Activated CD4-positive, alpha-beta T cell treated with anti-CD3 and anti-CD28 coated beads for 24 hours (primary cell): ENCODE data around the gene CHST3.
A peak's percentile ranks its signal among the peaks of the same experiment; 100 is the strongest.
"Not testable (repeated sequence)": the region's sequence is repeated elsewhere in the genome, so short reads cannot be mapped to it uniquely, and the experiment has no call there.

Experiments
- DNase-seq, 2 donors: peaks; one replicate each; pipeline ENCODE4 v3.0.0-alpha.2; 2020; ENCODE audit warnings: low read depth in 2 of 2

The CHST3 gene

GRCh38 chr10:72030762-72031543 is 66.8 kb downstream of the CHST3 start:
- DNase-seq = no peak

DNA sequence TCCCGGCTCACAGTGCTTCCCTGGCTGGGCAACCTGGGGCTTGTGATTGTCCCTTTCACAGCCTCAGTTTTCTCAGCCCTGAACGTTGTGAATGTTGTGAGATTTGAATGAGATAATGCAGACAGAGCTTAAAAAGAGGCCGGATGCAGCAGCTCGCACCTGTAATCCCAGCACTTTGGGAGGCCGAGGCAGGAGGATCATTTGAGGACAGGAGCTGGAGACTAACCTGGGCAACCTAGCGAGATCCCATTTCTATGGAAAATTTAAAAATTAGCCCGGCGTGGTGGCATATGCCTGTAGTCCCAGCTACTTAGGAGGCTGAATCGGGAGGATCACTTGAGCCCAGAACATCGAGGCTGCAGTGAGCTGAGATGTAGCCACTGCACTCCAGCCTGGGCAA is 67.5 kb downstream of the CHST3 start:
- no peak for DNase-seq

DNA sequence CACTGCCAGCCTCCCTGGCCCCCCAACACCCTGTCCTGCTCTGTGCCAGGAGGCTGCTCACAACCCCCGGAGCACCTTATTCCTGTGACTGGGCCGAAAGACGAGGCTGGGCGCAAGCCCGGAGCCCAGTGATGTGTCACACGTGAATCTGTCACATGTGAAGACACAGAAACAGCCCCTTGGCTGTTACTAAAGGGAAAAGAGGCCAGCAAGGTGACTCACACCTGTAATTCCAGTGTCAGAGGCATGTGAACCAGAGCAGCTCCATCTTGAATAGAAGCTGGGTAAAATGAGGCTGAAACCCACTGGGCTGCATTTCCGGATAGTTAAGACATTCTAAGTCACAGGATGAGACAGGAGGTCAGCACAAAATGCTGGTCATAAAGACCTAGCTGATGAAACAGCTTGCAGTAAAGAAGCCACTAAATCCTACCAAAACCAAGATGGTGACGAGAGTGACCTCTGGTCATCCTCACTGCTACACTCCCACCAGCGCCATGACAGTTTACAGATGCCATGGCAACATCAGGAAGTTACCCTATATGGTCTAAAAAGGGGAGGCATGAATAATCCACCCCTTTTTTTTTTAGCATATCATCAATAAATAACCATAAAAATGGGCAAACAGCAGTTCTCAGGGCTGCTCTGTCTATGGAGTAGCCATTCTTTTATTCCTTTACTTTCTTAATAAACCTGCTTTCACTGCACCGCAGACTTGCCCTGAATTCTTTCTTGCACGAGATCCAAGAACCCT is 68.4 kb downstream of the CHST3 start:
- DNase-seq = not testable (repeated sequence)

DNA sequence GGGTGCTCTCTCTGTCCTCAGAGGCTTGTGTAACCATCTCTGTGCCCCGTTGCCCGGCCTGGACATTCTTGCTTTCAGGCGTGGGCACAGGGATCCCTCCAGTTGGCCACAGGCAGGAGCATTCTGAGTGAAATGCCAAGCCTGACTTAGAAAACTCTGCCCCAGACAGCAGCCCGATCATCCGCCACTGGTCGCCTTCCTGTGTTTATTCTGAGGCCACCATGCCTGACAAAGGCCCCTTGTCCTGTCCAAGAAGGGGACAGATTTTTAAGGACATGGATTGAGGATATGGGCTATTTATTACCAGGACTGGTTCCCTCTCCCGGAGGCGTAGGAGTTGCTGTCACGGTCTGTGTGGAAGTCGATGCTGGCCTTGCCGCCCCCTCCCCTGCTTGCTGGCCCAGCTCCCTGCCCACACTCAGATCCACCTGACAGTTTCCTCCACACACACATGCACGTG is 69.9 kb downstream of the CHST3 start:
- DNase-seq = no peak

- no peak for DNase-seq
These were observed 70.6 kb downstream of the CHST3 start for GRCh38 chr10:72034761-72035160.

DNA sequence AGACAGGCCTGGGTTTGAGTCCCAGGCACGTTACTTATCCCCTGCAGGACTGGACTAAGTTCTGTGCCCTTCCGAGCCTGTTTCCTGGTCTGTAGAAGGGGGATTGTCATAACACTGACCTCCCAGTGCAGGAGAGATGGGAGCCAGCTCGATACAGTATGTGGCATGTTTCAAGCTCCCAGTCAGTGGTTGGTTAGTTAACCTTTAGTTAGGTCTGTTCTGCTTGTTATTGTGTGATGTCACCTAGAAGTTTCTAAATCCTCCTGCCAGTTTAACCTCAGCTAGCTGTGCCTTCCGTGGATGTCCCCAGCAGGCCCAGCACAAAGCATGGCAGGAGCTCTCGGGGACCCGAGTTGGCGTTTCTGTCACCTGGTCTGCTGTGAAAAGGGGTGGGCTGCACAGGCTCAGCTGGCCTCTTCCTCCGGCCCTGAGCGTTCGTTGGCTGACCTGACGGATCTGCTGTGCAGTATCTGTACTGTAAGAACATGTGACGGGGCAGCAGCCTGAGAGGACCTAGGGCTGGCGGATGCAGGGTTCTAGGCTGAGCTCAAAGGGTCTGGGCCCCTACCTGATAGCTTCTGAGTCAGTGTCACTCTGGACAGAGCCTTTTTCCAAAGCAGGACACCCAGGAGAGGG is 71.2 kb downstream of the CHST3 start:
- no peak for DNase-seq

- DNase-seq = no peak
These were observed 73.1 kb downstream of the CHST3 start for GRCh38 chr10:72037266-72037665.

GRCh38 chr10:72037811-72038210 is 73.6 kb downstream of the CHST3 start:
- no peak for DNase-seq

DNA sequence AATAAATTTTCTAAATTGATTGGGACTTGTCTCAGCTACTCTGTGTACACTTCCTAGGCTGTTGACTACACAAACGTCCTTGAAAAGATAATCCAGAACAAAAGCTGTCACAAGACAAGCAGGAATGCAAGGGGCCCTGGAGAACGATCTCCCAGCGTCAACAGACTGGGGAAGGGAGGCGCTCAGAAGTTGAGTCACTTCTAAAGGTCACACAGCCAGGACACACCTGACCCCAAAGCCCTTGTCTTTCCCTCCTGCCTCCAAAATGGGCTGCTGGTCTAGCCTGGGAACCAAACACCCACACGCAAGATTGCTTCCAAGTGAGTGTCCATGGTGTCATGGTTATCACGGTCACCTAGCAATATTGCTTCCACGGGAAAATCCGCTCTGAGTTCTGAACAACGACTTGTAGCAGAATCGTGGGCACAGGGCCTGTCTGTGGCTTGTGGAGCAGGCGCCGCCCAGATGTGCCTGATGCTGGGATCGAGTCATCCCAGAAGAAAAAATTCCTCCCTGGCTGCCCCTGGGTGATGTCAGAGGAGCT is 74.3 kb downstream of the CHST3 start:
- DNase-seq = no peak

DNA sequence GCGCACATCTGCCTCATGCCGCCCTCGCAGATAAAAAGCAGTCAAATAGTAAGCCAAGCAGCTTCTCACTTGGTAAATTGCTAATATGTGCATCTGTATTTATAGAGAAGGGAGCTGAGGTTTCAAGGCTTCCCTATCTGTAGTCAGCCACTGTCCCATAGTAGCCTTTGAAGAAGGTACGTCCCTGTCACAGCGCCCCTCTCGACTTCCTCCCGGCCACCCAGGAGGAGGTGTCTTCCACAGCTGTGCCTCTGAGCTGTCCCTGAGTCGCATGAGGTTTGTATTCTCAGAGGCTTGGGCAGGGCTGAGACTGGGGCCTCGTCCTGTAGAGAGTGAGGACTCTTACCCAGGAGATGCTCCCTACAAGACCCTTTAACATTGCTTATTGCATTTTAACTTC is 75.2 kb downstream of the CHST3 start:
- no peak for DNase-seq

- DNase-seq = no peak
These were observed 77.3 kb downstream of the CHST3 start for GRCh38 chr10:72041491-72041890.

DNA sequence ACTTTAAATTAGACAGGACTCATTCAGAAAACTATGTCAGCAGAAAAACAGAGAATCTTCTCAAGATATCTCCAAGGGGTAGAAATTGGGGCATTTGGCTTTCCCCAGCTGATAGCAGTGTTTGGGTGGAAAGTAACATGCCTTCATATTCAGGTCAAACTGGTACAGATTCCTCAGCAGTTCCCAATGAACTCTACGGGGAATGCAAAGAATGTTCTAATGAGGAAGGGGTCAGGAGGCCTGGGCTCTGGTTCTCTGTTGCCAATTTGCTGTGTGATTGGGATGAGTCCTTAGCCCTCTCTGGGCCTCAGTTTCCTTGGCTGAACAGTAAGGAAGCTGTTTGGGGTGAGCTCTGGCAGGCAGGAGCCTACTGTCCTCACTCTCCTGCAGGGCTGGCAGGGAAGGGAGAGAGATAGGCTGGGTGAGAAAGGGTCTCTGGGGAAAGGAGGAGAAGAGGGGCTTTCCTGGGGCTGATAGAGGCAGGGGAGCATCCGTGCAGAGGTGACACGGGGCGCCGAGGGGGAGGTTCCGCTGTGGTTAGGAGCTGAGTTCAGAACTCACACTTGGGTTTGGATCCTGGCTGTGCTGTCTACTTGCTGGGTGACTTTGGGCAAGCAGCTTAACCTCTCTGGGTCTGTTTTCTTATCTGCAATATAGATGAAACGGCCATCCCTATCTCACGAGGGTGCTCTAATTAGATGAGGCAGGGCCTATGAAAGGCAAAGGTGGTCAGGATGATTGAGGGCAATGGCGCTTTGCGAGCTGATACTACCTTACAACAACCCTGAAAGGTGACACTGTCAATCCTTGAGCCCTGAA is 79.0 kb downstream of the CHST3 start:
- no peak for DNase-seq

DNA sequence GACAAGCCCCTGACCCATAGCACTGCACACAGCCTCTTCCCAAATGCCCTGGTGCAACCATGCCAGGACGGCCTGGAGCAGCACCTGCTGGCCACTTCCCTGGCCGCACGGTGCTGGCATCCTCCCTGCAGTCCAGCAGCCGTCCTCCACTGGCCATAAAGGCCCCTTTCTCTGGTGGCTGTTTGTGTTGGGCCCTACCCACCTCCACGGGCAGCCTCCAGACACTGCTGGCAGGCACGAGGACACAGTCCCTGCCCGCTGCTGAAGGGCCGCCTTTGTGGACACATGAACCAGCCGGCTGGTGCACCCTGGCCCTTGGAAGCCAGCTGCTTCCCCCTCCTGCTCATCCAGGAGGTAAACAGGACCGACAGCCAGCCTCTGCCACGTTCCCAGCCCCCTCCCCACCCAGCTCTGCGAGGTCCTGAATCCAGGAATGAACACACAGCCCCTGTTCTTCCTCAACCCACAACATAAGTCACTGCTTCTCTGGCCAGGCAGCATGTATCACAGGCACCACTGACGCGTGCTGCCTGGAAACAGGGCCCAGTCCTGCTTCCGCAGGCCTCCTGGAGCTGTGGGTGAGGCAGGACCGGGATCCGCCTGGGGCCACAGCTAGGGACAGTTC is 80.3 kb downstream of the CHST3 start:
- DNase-seq = no peak

DNA sequence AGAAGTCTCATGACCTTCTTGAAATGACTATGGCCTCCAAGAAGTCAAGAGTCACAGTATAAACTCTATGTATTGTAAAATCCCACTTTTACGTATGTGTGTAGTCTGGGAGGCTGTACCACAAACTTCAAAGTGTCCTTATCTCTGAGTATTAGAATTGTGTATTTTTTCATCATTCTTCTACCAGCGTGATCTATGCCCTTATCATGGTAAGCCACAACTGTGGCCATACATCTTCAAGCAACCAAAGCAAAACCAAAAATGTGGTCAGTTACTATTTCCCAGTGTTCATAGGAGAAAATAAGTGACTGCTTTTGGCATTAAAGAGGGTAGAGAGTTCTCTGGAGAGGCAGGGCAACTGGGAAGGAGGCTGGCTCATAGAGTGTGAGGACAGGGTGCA is 81.4 kb downstream of the CHST3 start:
- DNase-seq = no peak

- peak; percentile 93 for DNase-seq
These were observed 84.4 kb downstream of the CHST3 start for GRCh38 chr10:72048450-72049124.

DNA sequence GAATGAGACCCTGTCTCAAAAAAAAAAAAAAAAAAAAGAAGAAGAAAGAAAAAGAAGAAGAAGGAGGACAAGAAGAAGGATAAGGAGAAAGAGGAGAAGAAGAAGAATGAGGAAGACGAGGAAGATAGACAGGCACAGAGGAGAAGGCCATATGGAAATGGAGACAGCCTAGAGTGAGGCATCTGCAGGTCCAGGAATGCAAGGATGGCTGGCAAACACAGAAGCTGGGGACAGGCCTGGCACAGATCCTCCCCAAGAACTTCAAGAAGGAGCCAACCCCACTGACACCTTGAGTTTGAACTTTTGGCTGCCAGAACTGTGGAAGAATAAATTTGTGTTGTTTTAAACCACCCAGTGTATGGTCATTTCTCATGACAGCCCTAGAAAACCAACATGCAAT is 85.3 kb downstream of the CHST3 start:
- no peak for DNase-seq

DNA sequence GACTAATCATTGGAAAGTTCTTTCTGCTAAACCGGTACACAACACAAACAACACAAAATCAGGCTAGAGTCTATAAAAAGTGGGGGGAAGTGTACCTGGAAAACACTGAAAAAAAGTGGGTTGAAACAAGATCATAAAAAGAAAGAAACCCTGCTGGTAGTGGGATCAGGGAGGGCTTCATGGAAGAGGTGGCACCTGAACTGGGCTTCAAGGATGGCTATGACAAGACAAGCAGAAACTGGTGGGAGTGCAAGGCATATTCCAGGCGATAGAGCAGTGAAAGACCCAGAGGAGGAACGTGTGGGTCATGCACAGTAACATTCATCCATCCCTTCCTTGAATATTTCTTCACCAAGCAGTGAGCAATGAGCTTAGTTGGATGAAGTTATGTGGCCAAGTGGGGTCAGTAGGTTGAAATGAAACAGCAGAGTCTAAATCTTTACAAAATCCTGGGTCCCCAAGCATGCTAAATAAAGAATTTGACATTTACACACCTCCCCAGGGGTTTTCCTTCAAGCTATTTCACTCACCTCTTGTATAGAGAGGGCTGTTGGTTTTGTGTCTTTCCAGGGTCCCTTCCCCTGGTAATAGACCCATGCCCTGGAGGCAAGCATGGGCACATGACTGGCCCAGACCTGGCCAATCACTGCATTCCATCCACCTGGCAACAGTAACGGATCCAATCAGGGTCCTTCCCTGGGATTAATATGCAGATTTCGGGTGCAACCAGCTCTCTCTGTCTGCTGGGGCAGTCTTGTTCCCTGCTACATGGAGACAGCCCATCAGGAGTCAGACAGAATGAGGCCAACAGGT is 86.0 kb downstream of the CHST3 start:
- no peak for DNase-seq

DNA sequence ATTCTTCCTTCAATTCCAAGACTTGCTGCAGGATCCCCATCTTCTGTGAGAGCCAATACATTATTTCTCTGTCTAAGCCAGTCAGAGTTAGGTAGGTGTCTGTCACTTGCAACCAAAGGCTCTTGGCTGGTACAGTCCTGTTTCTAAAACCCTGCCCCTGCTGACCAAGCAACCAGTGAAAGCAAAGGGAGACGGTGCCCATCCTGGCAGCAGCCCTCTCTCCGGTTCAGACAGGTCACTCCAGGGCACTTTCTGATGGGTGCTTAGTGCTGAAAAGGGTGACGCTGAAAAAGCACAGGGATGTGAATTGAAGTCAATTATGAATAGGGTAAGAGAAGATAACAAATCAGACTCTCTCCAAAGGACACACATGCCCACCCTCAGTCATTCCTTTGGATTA is 86.7 kb downstream of the CHST3 start:
- no peak for DNase-seq

DNA sequence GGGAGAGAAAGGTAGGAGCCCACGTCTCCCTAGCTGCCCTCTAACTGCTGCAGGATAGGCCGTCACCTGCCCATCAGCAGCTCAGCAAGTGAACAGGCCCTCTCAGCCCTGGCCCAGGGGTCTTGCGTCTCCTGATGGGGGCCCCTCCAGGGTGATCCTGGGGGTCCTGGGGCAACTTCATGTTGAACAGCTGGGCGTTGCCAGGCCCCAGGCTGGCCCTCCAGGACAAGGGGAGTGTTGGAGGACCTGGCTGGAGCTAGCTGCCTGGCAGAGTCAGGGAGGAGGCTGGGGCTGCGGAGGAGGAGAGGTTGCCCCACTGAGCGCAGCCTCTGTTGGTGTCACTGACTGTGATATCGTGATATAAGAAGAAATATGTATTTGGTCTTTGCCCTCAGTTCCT is 89.5 kb downstream of the CHST3 start:
- DNase-seq = no peak

DNA sequence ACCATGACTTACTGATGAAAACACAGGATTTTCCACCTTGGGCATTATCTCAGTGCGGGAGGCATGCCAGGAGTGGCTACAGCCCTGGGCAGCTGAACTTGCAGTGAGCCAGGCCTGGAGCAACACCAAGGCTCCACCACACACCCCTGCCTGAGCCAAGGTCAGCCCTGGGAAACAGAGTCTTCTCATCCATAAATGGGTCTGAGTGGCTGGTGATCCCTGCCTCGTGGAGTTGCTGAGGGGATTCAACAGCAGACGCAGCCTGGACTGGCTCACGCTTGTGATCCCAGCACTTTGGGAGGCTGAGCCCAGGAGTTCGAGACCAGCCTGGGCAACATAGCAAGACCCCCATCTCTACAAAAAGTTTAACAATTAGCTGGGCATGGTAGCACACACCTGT is 91.9 kb downstream of the CHST3 start:
- DNase-seq = no peak
